ENCODE data around the gene ST3GAL3. TPM values are rescaled to one million over a fixed set of nuclear protein-coding genes. Genes with fewer than 3 reads are reported as not detected.

The ST3GAL3 gene
- total RNA-seq, 1 experiment from 2014 or later, result 26.0 TPM

GRCh38 chr1:43913666-43914360 is 206.5 kb downstream of the ST3GAL3 start:
- CTCF ChIA-PET, result interaction anchor here (0.6 kb wide), 1 partner anchor 121 kb away, joined by 3 read pairs; no protein-coding TSS in a partner anchor
- in situ Hi-C loops (cut with HindIII; ENCODE audit: low pct_unique_long_range_greater_than_20kb, low sequenced_read_pairs) (no loop called here), intact Hi-C loops (cut with micrococcal nuclease; ENCODE audit: unreplicated experiment) (no loop called here)
- TF ChIP-seq SIN3A (IDR thresholded peaks at IDR 0.05; ENCODE audit: borderline replicate concordance, insufficient read depth, low read depth, low read length) (no peak), POLR2AphosphoS5 (IDR thresholded peaks at IDR 0.05; ENCODE audit: low read depth, low read length) (no peak), TCF7L2 (IDR thresholded peaks at IDR 0.05; ENCODE audit: low read depth, low read length) (no peak), REST (IDR thresholded peaks at IDR 0.05; ENCODE audit: insufficient read depth in 1 of 2, low read depth in 2 of 2, low read length in 1 of 2) (no peak)
- TF ChIP-seq, protein P1, sequence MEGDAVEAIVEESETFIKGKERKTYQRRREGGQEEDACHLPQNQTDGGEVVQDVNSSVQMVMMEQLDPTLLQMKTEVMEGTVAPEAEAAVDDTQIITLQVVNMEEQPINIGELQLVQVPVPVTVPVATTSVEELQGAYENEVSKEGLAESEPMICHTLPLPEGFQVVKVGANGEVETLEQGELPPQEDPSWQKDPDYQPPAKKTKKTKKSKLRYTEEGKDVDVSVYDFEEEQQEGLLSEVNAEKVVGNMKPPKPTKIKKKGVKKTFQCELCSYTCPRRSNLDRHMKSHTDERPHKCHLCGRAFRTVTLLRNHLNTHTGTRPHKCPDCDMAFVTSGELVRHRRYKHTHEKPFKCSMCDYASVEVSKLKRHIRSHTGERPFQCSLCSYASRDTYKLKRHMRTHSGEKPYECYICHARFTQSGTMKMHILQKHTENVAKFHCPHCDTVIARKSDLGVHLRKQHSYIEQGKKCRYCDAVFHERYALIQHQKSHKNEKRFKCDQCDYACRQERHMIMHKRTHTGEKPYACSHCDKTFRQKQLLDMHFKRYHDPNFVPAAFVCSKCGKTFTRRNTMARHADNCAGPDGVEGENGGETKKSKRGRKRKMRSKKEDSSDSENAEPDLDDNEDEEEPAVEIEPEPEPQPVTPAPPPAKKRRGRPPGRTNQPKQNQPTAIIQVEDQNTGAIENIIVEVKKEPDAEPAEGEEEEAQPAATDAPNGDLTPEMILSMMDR (IDR thresholded peaks at IDR 0.05), result no peak
- BruUV-seq (replicated peaks), result no TSS peak
- no peaks in the 10 kb centered on the region for H3K4me1 ChIP-seq (ENCODE audit: control insufficient read depth, insufficient read depth, low read length)
- no peak overlapping the region for H3K4me3 ChIP-seq (ENCODE audit: low read depth in 2 of 2, low read length in 2 of 2)
- DNase-seq (ENCODE audit: low read depth, low spot score), result no peak
- H3K27me3 ChIP-seq (ENCODE audit: control insufficient read depth, insufficient read depth, low read length), result no peaks in the 10 kb centered on the region
- H3K9me3 ChIP-seq (ENCODE audit: control insufficient read depth, insufficient read depth, low read depth, low read length), result no peaks in the 10 kb centered on the region
- no peaks in the 10 kb centered on the region for H3K36me3 ChIP-seq (ENCODE audit: control insufficient read depth, insufficient read depth, low read length)
- H3K27ac ChIP-seq (ENCODE audit: low read length), result no peak overlapping the region
- no peak for ATAC-seq
- POLR2A ChIA-PET, result no interaction called here

GRCh38 chr1:43914576-43915525 is 207.5 kb downstream of the ST3GAL3 start:
- intact Hi-C loops (cut with micrococcal nuclease; ENCODE audit: unreplicated experiment), result no loop called here
- H3K9me3 ChIP-seq (ENCODE audit: control insufficient read depth, insufficient read depth, low read depth, low read length), result no peaks in the 10 kb centered on the region
- no peaks in the 10 kb centered on the region for H3K4me1 ChIP-seq (ENCODE audit: control insufficient read depth, insufficient read depth, low read length)
- ChIA-PET CTCF (interaction anchor here (1.1 kb wide), 1 partner anchor 20 kb away, joined by 4 read pairs; no protein-coding TSS in a partner anchor), POLR2A (no interaction called here)
- H3K36me3 ChIP-seq (ENCODE audit: control insufficient read depth, insufficient read depth, low read length), result no peaks in the 10 kb centered on the region
- ATAC-seq (no peak), DNase-seq (ENCODE audit: low read depth, low spot score) (no peak)
- no peak overlapping the region for H3K4me3 ChIP-seq (ENCODE audit: low read depth in 2 of 2, low read length in 2 of 2)
- no TSS peak for BruUV-seq (replicated peaks)
- H3K27ac ChIP-seq (ENCODE audit: low read length), result no peak overlapping the region
- TF ChIP-seq, protein P1 (IDR thresholded peaks at IDR 0.05), result no peak
- TF ChIP-seq TCF7L2 (IDR thresholded peaks at IDR 0.05; ENCODE audit: low read depth, low read length) (no peak), REST (IDR thresholded peaks at IDR 0.05; ENCODE audit: insufficient read depth in 1 of 2, low read depth in 2 of 2, low read length in 1 of 2) (no peak), POLR2AphosphoS5 (IDR thresholded peaks at IDR 0.05; ENCODE audit: low read depth, low read length) (no peak), SIN3A (IDR thresholded peaks at IDR 0.05; ENCODE audit: borderline replicate concordance, insufficient read depth, low read depth, low read length) (no peak)
- in situ Hi-C loops (cut with HindIII; ENCODE audit: low pct_unique_long_range_greater_than_20kb, low sequenced_read_pairs), result no loop called here
- no peaks in the 10 kb centered on the region for H3K27me3 ChIP-seq (ENCODE audit: control insufficient read depth, insufficient read depth, low read length)
